ENCODE data around the gene PARP3. TPM values are rescaled to one million over a fixed set of nuclear protein-coding genes. Genes with fewer than 3 reads are reported as not detected.

Gene PARP3
- total and polyA plus RNA-seq, 5 experiments from 2014 or later = 4.6 to 11.7 (median 9.0) TPM

DNA sequence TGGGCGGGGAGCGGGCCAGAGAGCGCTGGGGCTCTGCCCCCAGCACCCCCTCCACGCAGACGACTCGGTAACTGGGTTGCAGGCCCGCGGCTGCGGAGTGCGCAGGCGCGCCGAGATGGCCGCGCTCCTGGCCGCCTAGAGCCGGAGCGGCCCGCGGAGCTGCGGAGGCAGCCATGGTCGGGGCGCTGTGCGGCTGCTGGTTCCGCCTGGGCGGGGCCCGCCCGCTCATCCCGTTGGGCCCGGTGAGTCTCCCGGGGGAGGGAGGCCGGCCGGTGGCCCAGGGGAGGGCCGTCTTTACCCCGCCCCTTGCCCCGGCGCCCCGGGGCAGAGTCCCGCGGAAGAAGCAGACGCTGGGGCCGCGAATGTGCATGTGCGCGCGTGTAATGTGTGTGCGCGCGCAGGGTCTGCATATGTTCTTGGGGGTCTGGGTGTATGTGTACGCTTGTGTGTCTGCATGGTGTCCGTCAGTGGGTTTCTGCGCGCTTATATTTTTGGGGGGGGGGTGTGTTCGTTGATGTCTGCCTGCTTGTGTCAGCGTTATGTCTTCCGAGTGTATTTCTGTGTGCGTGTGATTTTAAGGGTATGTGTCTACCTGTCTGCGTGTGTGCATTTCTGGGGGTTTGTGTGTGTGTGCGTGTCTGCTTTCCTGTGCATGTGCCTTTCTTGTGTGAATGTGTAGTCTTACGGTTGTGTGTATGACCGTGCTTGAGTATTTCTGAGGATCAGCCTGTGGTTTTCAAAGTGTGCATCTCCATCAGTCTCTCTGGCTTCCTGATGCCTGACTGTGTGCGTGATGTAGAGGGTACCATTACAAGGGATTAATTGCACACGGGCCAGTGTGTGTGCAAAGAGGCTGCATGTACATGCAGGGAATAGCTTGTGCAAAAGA is 33.0 kb downstream of the PARP3 start, which contains the start of gene ABHD14A:
ABHD14A (plus strand) TSS at position 102 of the 889 bp plus-strand sequence; CDS start at position 174, 72 bp downstream.
- H3K27me3 Mint-ChIP-seq = no peaks in the 10 kb centered on the region
- peak within 1 kb of the TSS; percentile 89 to 97 (median 94) for H3K4me3 Mint-ChIP-seq
- H3K9me3 Mint-ChIP-seq = no peaks in the 10 kb centered on the region
- H3K27ac Mint-ChIP-seq = peak within 1 kb of the TSS; percentile 91 to 96 (median 95)
- no peaks in the 10 kb centered on the region for H3K36me3 Mint-ChIP-seq
- ATAC-seq (peak; percentile 70 to 80), DNase-seq (peak; percentile 57 to 81 (median 72))
- POLR2A ChIA-PET = interaction anchor here (0.7 to 5.3 kb wide), 11 partner anchors 8 to 348 kb away, joined by 3 to 42 read pairs (median 3); partner anchors contain the start of genes ACY1, GPR62, PARP3 and RPL29
- peaks cover 23 to 54% (median 39%) of the 10 kb centered on the region in 4 donors for H3K4me1 Mint-ChIP-seq

DNA sequence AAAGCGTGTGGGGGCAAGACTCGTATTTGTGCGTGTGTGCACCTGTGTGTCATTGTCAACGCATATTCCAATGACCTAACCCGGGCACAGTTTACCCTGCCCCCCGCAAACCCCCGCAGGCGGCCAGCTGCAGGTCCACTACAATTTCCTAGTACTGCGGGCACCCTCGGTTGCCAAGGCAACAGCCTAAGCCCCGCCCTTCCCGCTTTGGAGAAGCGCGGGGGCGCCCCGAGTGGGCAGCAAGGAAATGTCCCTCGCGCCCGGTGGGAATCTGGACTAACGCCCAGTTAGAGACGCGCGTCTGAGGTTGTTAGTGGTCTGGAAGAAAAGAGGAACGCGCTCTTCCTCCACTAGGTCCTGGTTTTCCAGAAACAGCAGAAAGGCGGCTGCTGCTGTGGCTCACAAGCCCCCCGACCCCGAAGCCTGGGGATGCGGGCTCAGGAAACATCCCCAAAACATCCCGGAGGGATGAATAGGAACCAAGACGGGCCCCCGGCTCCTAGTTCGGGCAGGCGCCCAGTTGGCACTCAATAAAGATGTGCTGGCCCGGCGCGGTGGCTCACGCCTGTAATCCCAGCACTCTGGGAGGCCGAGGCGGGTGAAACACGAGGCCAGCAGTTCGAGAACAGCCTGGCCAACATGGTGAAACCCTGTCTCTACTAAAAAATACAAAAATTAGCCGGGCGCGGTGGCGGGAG is 33.8 kb downstream of the PARP3 start:
- DNase-seq (peak in 2 of 10 donors; percentile 17 to 48), ATAC-seq (no peak)
- H3K4me3 Mint-ChIP-seq = peak overlapping the region; percentile 82 to 95 (median 91)
- POLR2A ChIA-PET = interaction anchor here (0.6 to 5.3 kb wide), 8 partner anchors 8 to 1660 kb away, joined by 3 to 42 read pairs (median 6); partner anchors contain the start of genes ACY1, PARP3, RPL29 and RRP9
- no peaks in the 10 kb centered on the region for H3K27me3 Mint-ChIP-seq
- peak overlapping the region; percentile 77 to 96 (median 90) for H3K27ac Mint-ChIP-seq
- H3K4me1 Mint-ChIP-seq = peaks cover 23 to 52% (median 41%) of the 10 kb centered on the region in 4 donors
- no peaks in the 10 kb centered on the region for H3K9me3 Mint-ChIP-seq
- no peaks in the 10 kb centered on the region for H3K36me3 Mint-ChIP-seq

DNA sequence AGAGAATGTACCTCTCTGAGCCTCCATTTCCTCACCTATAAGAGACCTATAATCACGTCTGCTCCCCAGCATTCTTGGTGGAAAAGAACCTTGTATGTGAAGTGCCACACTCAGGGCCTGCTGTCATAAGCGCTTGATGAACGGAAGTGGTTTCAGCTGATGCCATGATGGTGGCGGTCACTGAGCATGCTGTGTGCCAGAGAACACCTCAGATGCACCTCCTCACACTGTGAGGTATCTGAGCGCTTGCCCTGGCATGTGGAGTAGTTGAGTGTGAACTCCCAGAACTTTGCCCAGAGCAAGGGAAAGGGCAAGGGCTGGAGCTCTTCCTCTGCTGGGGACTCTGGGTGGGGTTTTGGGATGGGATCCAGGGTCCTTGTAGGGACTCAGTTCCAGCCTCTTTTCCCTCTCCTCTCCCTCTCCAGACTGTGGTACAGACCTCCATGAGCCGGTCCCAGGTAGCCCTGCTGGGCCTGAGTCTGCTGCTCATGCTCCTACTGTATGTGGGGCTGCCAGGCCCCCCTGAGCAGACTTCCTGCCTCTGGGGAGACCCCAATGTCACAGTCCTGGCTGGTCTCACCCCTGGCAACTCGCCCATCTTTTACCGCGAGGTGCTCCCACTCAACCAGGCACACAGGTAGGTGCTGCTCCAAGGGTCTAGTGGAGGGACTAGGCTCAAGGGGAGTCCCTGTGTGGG is 35.4 kb downstream of the PARP3 start:
- H3K36me3 Mint-ChIP-seq = no peaks in the 10 kb centered on the region
- H3K27me3 Mint-ChIP-seq = no peaks in the 10 kb centered on the region
- H3K9me3 Mint-ChIP-seq = no peaks in the 10 kb centered on the region
- ATAC-seq (peak; percentile 38 to 70), DNase-seq (peak in 7 of 10 donors; percentile 30 to 74 (median 56))
- peak overlapping the region; percentile 44 to 90 (median 78) for H3K27ac Mint-ChIP-seq
- POLR2A ChIA-PET = interaction anchor here (1.3 kb wide), 2 partner anchors 9 to 15 kb away, joined by 4 to 7 read pairs; no protein-coding TSS in a partner anchor
- H3K4me3 Mint-ChIP-seq = peak overlapping the region; percentile 7 to 95 (median 70)
- H3K4me1 Mint-ChIP-seq = peaks cover 25 to 59% (median 50%) of the 10 kb centered on the region in 4 donors

DNA sequence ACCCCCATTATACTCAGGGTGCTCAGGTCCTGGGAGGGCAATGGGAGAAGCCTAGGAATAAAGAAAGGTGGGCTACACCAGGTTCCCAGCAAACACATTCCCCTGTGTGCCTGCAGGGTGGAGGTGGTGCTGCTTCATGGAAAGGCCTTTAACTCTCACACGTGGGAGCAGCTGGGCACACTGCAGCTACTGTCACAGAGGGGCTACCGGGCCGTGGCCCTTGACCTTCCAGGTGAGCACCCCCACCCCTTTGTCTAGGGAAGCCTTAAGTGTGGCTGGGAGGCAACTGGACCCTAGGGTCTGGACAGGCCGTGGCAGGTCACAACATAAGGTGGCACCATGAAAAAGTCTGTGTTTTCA is 36.0 kb downstream of the PARP3 start:
- Mint-ChIP-seq H3K4me3 (no peak overlapping the region), H3K36me3 (no peaks in the 10 kb centered on the region), H3K27me3 (no peaks in the 10 kb centered on the region), H3K9me3 (no peaks in the 10 kb centered on the region), H3K4me1 (peaks cover 29 to 62% (median 55%) of the 10 kb centered on the region in 4 donors), H3K27ac (peak overlapping the region in 4 of 10 donors; percentile 31 to 90 (median 57))
- ATAC-seq = no peak
- POLR2A ChIA-PET = interaction anchor here (1.3 kb wide), 1 partner anchor 15 kb away, joined by 4 read pairs; no protein-coding TSS in a partner anchor
- DNase-seq = no peak

DNA sequence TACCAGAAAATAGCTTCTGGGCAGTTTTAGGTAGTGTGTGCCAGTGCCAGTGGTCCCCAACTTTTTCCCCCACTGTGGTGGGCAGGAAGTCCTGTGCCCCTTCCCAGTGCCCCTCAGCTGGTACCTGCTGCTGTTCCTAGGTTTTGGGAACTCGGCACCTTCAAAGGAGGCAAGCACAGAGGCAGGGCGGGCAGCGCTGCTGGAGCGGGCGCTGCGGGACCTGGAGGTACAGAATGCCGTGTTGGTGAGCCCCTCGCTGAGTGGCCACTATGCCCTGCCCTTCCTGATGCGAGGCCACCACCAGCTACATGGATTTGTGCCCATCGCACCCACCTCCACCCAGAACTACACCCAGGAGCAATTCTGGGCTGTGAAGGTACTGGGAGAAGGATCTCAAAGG is 38.1 kb downstream of the PARP3 start:
- Mint-ChIP-seq H3K4me1 (peaks cover 20 to 58% (median 50%) of the 10 kb centered on the region in 4 donors), H3K4me3 (no peak overlapping the region), H3K36me3 (no peaks in the 10 kb centered on the region), H3K9me3 (no peaks in the 10 kb centered on the region), H3K27ac (no peak overlapping the region), H3K27me3 (no peaks in the 10 kb centered on the region)
- POLR2A ChIA-PET = interaction anchor here (1.0 to 2.1 kb wide), 5 partner anchors 9 to 73 kb away, joined by 3 to 5 read pairs (median 3); no protein-coding TSS in a partner anchor
- ATAC-seq (no peak), DNase-seq (no peak)

DNA sequence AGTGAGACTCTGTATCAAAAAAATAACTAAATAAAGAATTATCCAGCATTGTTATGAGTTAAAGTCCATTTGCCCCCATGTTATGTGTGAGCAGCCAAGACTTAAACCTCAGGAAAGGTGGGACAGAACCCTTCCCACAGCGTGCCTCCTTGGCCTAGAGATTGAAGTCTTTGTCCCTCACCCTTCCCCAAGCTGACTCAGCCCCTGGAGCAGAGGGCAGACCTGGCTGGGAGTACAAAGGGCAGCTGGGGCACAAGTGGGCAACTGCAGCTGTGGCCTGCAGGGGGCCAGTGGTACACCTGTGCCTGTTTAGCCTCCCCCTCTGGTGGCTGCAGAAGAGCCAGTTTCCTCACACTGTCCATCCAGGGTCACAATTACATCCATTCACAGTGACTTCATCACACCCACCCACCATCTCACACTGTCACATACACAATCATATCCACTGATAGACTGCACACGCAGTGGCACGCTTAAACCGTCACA is 40.2 kb downstream of the PARP3 start:
- Mint-ChIP-seq H3K9me3 (no peaks in the 10 kb centered on the region), H3K27me3 (no peaks in the 10 kb centered on the region), H3K27ac (peak overlapping the region; percentile 91 to 95 (median 94)), H3K4me1 (peaks cover 9 to 42% (median 32%) of the 10 kb centered on the region in 4 donors), H3K4me3 (peak overlapping the region; percentile 86 to 99 (median 94)), H3K36me3 (no peaks in the 10 kb centered on the region)
- DNase-seq (peak in 1 of 10 donors; percentile 23), ATAC-seq (peak; percentile 37 to 38)
- POLR2A ChIA-PET = interaction anchor here (0.6 to 3.6 kb wide), 18 partner anchors 7 to 305 kb away, joined by 3 to 41 read pairs (median 5); partner anchors contain the start of genes ABHD14A, ABHD14B, DUSP7 and GLYCTK

DNA sequence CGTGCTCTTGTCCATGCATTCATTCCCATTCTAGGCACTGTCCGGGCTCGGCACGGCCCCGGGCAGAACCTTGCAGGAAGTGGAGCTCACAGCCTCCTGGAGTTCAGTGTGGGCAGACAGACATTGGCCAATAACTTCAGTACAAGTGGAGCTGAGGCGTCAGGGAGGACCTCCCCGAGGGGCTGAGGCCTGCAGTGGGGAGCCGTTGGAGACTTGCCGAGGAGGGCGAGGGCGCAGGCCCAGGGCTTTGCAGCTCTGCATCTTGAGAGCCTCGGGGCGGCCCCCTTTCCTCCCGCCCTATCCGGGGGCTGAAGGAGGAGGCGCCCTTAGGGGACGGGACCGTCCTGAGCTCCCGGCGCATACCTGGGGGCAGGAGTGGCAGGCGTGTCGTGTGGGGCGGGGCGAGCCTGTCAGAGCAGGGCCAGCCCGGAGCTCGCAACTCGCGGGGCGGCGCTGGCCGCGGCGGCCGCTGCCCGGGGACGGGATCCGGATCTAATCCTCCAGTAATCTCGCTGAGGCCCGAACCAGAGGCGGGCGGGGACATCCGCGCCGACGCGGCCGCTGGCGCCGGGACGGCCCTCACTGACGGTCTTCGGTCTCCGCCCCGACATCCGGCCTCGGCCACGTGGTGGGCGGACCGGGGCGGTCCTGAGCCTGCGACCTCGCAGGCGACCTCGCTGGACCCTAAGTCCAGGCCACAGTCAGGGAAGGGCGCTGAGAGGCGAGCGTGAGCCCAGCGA is 40.8 kb downstream of the PARP3 start, which contains the start of gene ACY1:
ACY1 (plus strand) TSS at position 698 of the 740 bp plus-strand sequence. CDS start 530 bp downstream, outside the sequence.
- H3K27ac Mint-ChIP-seq = peak within 1 kb of the TSS; percentile 91 to 95 (median 94)
- H3K36me3 Mint-ChIP-seq = no peaks in the 10 kb centered on the region
- no peaks in the 10 kb centered on the region for H3K27me3 Mint-ChIP-seq

DNA sequence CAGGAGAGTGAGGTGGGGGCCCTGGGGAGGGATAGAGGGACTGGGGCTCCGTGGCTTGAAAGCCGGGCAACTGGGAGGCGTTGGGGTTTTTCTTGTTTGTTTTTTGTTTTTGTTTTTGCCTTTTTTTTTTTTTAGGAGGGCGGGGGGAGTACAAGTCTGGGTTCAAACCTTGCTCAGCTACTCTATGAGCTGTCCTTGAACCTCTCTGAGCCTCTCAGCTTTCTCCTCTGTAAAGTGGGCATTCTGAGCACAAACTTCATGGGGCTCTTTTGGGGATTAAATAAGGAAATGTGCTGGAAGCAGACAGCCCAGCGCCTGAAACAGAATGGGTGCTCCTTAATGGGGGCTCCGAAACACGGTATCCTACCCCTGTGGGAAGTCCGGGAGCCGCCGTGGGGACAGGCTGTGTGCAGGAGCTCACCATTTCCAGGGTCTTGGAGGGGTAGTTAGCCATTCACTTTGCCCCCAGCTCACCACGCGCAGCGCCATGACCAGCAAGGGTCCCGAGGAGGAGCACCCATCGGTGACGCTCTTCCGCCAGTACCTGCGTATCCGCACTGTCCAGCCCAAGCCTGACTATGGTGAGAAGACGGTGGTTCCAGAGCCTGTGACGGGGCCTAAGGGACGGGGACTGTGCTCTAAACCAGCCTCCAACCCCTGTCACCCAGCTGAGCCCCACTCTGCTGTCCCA is 41.6 kb downstream of the PARP3 start:
- Mint-ChIP-seq H3K4me3 (peak overlapping the region; percentile 83 to 99 (median 94)), H3K4me1 (peaks cover 8 to 34% (median 28%) of the 10 kb centered on the region in 4 donors), H3K36me3 (no peaks in the 10 kb centered on the region), H3K27ac (peak overlapping the region; percentile 70 to 94 (median 92)), H3K27me3 (no peaks in the 10 kb centered on the region), H3K9me3 (no peaks in the 10 kb centered on the region)
- POLR2A ChIA-PET = interaction anchor here (0.5 to 3.6 kb wide), 14 partner anchors 8 to 476 kb away, joined by 3 to 41 read pairs (median 5); partner anchors contain the start of genes ABHD14A, ABHD14B, DUSP7 and GLYCTK
- ATAC-seq = no peak
- no peak for DNase-seq

More for the DNA sequence above, 40.8 kb downstream of the PARP3 start, which contains the start of gene ACY1:
- ATAC-seq (peak; percentile 85 to 88), DNase-seq (peak; percentile 44 to 79 (median 66))
- H3K9me3 Mint-ChIP-seq = no peaks in the 10 kb centered on the region
- POLR2A ChIA-PET = interaction anchor here (0.5 to 3.6 kb wide), 21 partner anchors 8 to 475 kb away, joined by 3 to 41 read pairs (median 5); partner anchors contain the start of genes ABHD14A, ABHD14B, DUSP7 and GLYCTK
- H3K4me1 Mint-ChIP-seq = peaks cover 6 to 36% (median 28%) of the 10 kb centered on the region in 4 donors
- peak within 1 kb of the TSS; percentile 86 to 99 (median 94) for H3K4me3 Mint-ChIP-seq

DNA sequence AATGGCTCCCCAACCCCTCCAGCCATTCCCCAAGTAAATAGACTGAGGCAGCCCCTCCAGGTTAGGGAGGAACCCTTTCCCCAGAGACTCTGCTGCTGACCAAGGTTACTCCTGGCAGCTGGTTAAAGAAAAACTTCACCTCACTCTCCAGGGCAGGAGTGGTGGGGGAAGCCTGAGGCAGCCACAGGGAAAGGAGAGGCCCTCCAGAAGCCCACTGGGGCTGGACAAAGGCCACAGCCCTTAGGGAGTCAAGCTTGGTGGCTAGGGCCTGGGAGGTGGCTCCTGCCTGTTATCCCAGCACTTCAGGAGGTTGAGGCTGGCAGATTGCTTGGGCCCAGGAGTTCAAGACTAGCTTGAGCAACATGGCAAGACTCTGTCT is 42.1 kb downstream of the PARP3 start:
- Mint-ChIP-seq H3K27ac (peak overlapping the region in 9 of 10 donors; percentile 52 to 94 (median 83)), H3K9me3 (no peaks in the 10 kb centered on the region), H3K4me3 (peak overlapping the region; percentile 53 to 99 (median 89)), H3K36me3 (no peaks in the 10 kb centered on the region), H3K4me1 (peaks cover 14 to 32% (median 28%) of the 10 kb centered on the region in 4 donors), H3K27me3 (no peaks in the 10 kb centered on the region)
- DNase-seq = no peak
- POLR2A ChIA-PET = interaction anchor here (2.3 to 3.6 kb wide), 4 partner anchors 9 to 72 kb away, joined by 8 to 41 read pairs (median 24); partner anchors contain the start of genes ABHD14A, ABHD14B, DUSP7 and RPL29
- ATAC-seq = no peak

DNA sequence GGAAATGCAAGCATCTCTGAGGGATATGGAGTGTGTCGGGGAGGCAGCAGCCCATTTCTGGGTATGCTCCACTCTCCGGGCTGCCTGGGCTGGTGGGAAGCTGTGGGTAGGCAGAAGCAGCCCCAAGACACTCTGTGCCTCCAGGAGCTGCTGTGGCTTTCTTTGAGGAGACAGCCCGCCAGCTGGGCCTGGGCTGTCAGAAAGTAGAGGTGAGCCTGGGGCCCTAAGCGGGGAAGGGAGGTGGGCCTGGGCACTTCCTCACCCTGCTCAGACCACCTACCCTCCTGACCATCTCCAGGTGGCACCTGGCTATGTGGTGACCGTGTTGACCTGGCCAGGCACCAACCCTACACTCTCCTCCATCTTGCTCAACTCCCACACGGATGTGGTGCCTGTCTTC is 42.9 kb downstream of the PARP3 start:
- DNase-seq = no peak
- peak overlapping the region in 6 of 10 donors; percentile 26 to 50 (median 36) for H3K4me3 Mint-ChIP-seq
- ATAC-seq = no peak
- H3K4me1 Mint-ChIP-seq = peaks cover 14 to 32% (median 28%) of the 10 kb centered on the region in 4 donors
- peak overlapping the region; percentile 12 to 85 (median 74) for H3K27ac Mint-ChIP-seq
- no peaks in the 10 kb centered on the region for H3K27me3 Mint-ChIP-seq
- H3K36me3 Mint-ChIP-seq = no peaks in the 10 kb centered on the region
- POLR2A ChIA-PET = interaction anchor here (0.6 to 3.6 kb wide), 5 partner anchors 8 to 260 kb away, joined by 4 to 41 read pairs (median 5); partner anchors contain the start of genes ABHD14B, PARP3 and RPL29
- H3K9me3 Mint-ChIP-seq = no peaks in the 10 kb centered on the region
